K562 (cell line): ENCODE measurements around the gene LYRM1.

ENCODE experiments used
- BRD9 ChIP-seq: fragments of 450-650 bp; IDR thresholded peaks from 2 replicates; pipeline ENCODE4 v1.6.1; 2018; ENCODE audit warnings: low read depth; ENCODE audit not compliant: partially characterized antibody
- CBFA2T2 ChIP-seq: fragments of 450-650 bp; conservative IDR thresholded peaks from 2 replicates; pipeline ENCODE4 v1.6.1; 2017; ENCODE audit warnings: mild to moderate bottlenecking
- NRF1 ChIP-seq, 2 experiments: fragments of 450-650 bp; IDR thresholded peaks in 1 of 2; conservative IDR thresholded peaks in 1 of 2; 2 replicates each; pipeline ENCODE4 v1.6.1; 2014; ENCODE audit warnings: mild to moderate bottlenecking in 2 of 2
- TAF15 ChIP-seq: fragments of 200-400 bp; formaldehyde crosslinking; IDR thresholded peaks from 2 replicates; pipeline ENCODE4 v1.6.1; 2017; ENCODE audit warnings: mild to moderate bottlenecking, low read depth, low read length, moderate library complexity
- TRIM25 ChIP-seq: fragments of 450-650 bp; IDR thresholded peaks from 2 replicates; pipeline ENCODE4 v1.7.0; 2016; ENCODE audit warnings: borderline replicate concordance
- ZBTB1 ChIP-seq: sonication (generic); formaldehyde crosslinking; IDR thresholded peaks from 2 replicates; pipeline ENCODE4 v1.8.1; 2023; ENCODE audit warnings: missing genetic modification reagents, low read depth, mild to moderate bottlenecking, borderline replicate concordance

DNA sequence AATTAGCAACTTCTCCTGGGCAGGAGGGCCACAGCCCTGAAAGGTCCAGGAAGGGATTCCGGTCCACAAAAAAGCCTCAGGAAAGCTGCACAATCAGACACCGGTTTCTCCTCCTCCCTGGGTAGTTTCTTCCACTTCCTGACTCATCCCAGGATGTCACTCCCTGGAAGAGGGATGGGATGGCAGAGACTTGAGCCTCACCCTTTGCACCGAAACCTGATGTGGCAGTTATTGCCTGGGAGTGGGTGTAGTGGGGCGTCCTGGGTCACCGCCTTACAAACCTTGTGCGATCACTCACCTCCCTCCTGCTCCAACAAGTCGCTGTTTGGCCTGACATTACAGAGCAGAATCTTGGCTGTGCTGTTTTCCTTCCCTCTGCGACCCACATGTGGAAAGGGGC is 70.8 kb downstream of the LYRM1 start:
- TF ChIP-seq BRD9 (no peak), NRF1 (conservative IDR thresholded peaks at IDR 0.05 in 1 of 2, IDR thresholded peaks at IDR 0.05 in 1 of 2) (no peak), TAF15 (no peak), ZBTB1 (CRISPR knock-in tag) (no peak), CBFA2T2 (no peak), TRIM25 (no peak)
